Smooth muscle cell (in vitro differentiated cells): ENCODE results near the gene SCRT2. TPM values are rescaled to one million over a fixed set of nuclear protein-coding genes. Genes with fewer than 3 reads are reported as not detected.

Experiments
- DNase-seq: peaks from one replicate; lab custom pipeline; 2025; ENCODE audit not compliant: unreplicated experiment; lab: John Stamatoyannopoulos, UW
- H2AFZ ChIP-seq: fragments of 200-600 bp; sonication (generic); 2 replicates; pipeline ENCODE4 v1.6.0; 2016; ENCODE audit warnings: antibody characterized with exemption, low read depth, mild to moderate bottlenecking
- H3F3A ChIP-seq: fragments of 200-600 bp; sonication (generic); 2 replicates; pipeline ENCODE4 v1.6.0; 2017; ENCODE audit warnings: antibody characterized with exemption, low read depth
- H3K27ac ChIP-seq: fragments of 200-600 bp; sonication (generic); 2 replicates; pipeline ENCODE4 v1.5.1; 2016; ENCODE audit warnings: low read depth, mild to moderate bottlenecking
- H3K27me3 ChIP-seq: fragments of 200-600 bp; sonication (generic); 2 replicates; pipeline ENCODE4 v1.6.1; 2016; ENCODE audit warnings: low read depth, mild to moderate bottlenecking
- H3K36me3 ChIP-seq: fragments of 200-600 bp; sonication (generic); 2 replicates; pipeline ENCODE4 v1.5.1; 2016; ENCODE audit warnings: low read depth
- H3K4me1 ChIP-seq: fragments of 200-600 bp; sonication (generic); 2 replicates; pipeline ENCODE4 v1.5.1; 2016; ENCODE audit warnings: low read depth
- H3K4me2 ChIP-seq: fragments of 200-600 bp; sonication (generic); 2 replicates; pipeline ENCODE4 v1.6.0; 2016; ENCODE audit warnings: mild to moderate bottlenecking
- H3K4me3 ChIP-seq: fragments of 200-600 bp; sonication (generic); 2 replicates; pipeline ENCODE4 v1.5.1; 2016; ENCODE audit warnings: mild to moderate bottlenecking
- H3K79me2 ChIP-seq: fragments of 200-600 bp; sonication (generic); 2 replicates; pipeline ENCODE4 v1.6.0; 2016; ENCODE audit warnings: low read depth, mild to moderate bottlenecking
- H3K9ac ChIP-seq: fragments of 200-600 bp; sonication (generic); 2 replicates; pipeline ENCODE4 v1.6.0; 2016; ENCODE audit warnings: low read depth
- H3K9me3 ChIP-seq: fragments of 200-600 bp; sonication (generic); replicated peaks from 2 replicates; pipeline ENCODE4 v1.5.1; 2016; ENCODE audit warnings: low read depth
- H4K20me1 ChIP-seq: fragments of 200-600 bp; sonication (generic); 2 replicates; pipeline ENCODE4 v1.6.0; 2016; ENCODE audit warnings: low read depth
- CTCF ChIP-seq: fragments of 200-600 bp; sonication (generic); IDR thresholded peaks from 2 replicates; pipeline ENCODE4 v1.5.1; 2017; ENCODE audit warnings: borderline replicate concordance, mild to moderate bottlenecking, antibody characterized with exemption; ENCODE audit not compliant: insufficient read depth, poor library complexity, severe bottlenecking
- WGBS: methylation state at CpG from one replicate; pipeline ENCODE4 v1.1.7; 2016; ENCODE audit warnings: low lambda C conversion rate; 5-methylcytosine and 5-hydroxymethylcytosine counted together
- polyA plus RNA-seq: library from polyadenylated mRNA; unstranded; fragments of >200 nt; fragmentation: Nextera tagmentation; extraction: Ambion mirVana; gene quantifications from 2 replicates; pipeline ENCODE4 v1.2.1, GENCODE V29; 2016
- total RNA-seq: library from RNA; depleted of rRNA; stranded (reverse); fragments of >200 nt; gene quantifications from 2 replicates; pipeline ENCODE4 v1.2.3, GENCODE V29; 2014

Gene SCRT2
- total and polyA plus RNA-seq, 2 experiments from 2014 or later, result not detected

GRCh38 chr20:707451-708110, 32.0 kb upstream of the SCRT2 start:
- no peak for TF ChIP-seq CTCF
- H2AFZ ChIP-seq, result no peak overlapping the region
- 91% methylated on average over 13 of the region's 13 CpGs for WGBS

DNA sequence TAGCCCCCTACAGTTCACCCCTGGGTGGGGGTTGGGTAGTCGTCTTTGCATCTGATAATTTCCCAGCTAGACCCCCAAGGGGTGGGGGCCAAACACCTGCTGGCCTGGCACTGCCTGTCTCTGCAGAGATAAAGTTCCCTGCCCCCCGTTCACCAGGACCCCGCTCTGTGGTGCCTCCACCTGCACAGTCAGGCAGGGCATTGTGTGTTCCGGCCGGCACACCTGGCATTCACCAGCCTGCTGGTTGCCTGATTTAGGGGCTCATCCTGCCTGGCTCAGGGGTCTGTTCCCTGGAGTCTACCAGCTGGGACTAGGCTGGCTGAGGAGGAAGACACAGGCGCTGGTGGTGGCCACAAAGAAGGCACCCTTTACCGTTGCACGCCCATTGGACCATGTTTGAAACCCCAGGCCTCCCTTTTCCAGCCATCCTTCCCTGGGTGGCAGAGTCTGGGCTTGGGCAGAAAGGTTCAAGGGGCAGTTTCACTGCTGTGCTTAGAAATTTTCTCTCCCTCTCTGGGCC, 30.8 kb upstream of the SCRT2 start:
- Histone ChIP-seq H3K9me3 (no peaks in the 10 kb centered on the region), H3K27me3 (peaks cover 36% of the 10 kb centered on the region), H3K4me3 (no peak overlapping the region), H3K27ac (no peak overlapping the region), H3K9ac (no peak overlapping the region), H2AFZ (no peak overlapping the region), H4K20me1 (no peaks in the 10 kb centered on the region), H3F3A (no peaks in the 10 kb centered on the region), H3K79me2 (no peaks in the 10 kb centered on the region), H3K4me1 (no peaks in the 10 kb centered on the region), H3K36me3 (no peaks in the 10 kb centered on the region), H3K4me2 (no peak overlapping the region)
- no peak for TF ChIP-seq CTCF
- no peak for DNase-seq
- 87% methylated on average over 8 of the region's 8 CpGs for WGBS

More at GRCh38 chr20:707451-708110, 32.0 kb upstream of the SCRT2 start:
- no peak overlapping the region for H3K4me3 ChIP-seq
- H3K9me3 ChIP-seq, result no peaks in the 10 kb centered on the region
- DNase-seq, result no peak
- no peaks in the 10 kb centered on the region for H4K20me1 ChIP-seq
- H3K36me3 ChIP-seq, result no peaks in the 10 kb centered on the region
- no peaks in the 10 kb centered on the region for H3K4me1 ChIP-seq
- no peak overlapping the region for H3K4me2 ChIP-seq
- H3K9ac ChIP-seq, result no peak overlapping the region
- H3K79me2 ChIP-seq, result no peaks in the 10 kb centered on the region
- peaks cover 46% of the 10 kb centered on the region for H3K27me3 ChIP-seq
- no peaks in the 10 kb centered on the region for H3F3A ChIP-seq
- no peak overlapping the region for H3K27ac ChIP-seq

GRCh38 chr20:704726-705125, 29.1 kb upstream of the SCRT2 start:
- Histone ChIP-seq H2AFZ (no peak overlapping the region), H3K36me3 (no peaks in the 10 kb centered on the region), H3K4me2 (no peak overlapping the region), H3K79me2 (no peaks in the 10 kb centered on the region), H3F3A (no peaks in the 10 kb centered on the region), H3K27ac (no peak overlapping the region), H3K4me1 (peaks cover 7% of the 10 kb centered on the region), H3K9me3 (no peaks in the 10 kb centered on the region), H3K27me3 (peaks cover 19% of the 10 kb centered on the region), H3K4me3 (no peak overlapping the region), H4K20me1 (no peaks in the 10 kb centered on the region), H3K9ac (no peak overlapping the region)
- TF ChIP-seq CTCF, result no peak
- 90% methylated on average over 4 of the region's 4 CpGs for WGBS
- no peak for DNase-seq

DNA sequence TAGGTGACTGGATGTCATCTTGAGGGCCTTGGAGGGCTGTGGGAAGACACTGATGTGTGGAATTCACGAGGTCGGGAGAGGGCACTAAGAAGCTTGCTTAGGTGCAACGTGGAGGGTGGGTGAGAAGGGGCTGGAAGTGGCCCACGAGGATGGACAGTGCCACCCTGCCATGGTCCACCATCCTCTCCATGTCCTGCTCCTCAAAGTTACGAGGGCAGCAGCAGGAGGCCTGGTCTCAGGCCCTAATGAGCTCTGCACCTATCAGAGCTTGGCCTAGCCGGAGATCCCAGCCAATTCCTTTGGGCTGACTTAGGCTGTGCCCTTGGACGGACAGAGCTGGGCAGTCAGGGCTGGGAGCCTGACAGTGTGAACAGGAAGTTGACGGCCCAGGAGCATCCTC, 27.8 kb upstream of the SCRT2 start:
- Histone ChIP-seq H3K4me1 (peaks cover 9% of the 10 kb centered on the region), H3K9me3 (no peaks in the 10 kb centered on the region), H3K4me3 (no peak overlapping the region), H3F3A (no peaks in the 10 kb centered on the region), H3K9ac (no peak overlapping the region), H3K27me3 (peaks cover 6% of the 10 kb centered on the region), H2AFZ (no peak overlapping the region), H3K4me2 (no peak overlapping the region), H3K36me3 (no peaks in the 10 kb centered on the region), H4K20me1 (no peaks in the 10 kb centered on the region), H3K27ac (no peak overlapping the region), H3K79me2 (no peaks in the 10 kb centered on the region)
- no peak for DNase-seq
- no peak for TF ChIP-seq CTCF
- 91% methylated on average over 8 of the region's 8 CpGs for WGBS
